Fibroblast of mammary gland (primary cell): Measurements from ENCODE around the gene OR7C1.

Experiments
- DNase-seq: peaks from one replicate; pipeline ENCODE4 v3.0.0-alpha.2; 2010; ENCODE audit warnings: low read depth
- H3K4me3 ChIP-seq: 2 replicates; pipeline ENCODE4 v1.5.1; 2011; ENCODE audit warnings: low read depth, mild to moderate bottlenecking, low read length, moderate library complexity; ENCODE audit not compliant: control insufficient read depth
- CTCF ChIP-seq: conservative IDR thresholded peaks from 2 replicates; pipeline ENCODE4 v1.5.1; 2011; ENCODE audit warnings: low read depth, low read length, inconsistent platforms; ENCODE audit not compliant: control insufficient read depth, insufficient read depth

OR7C1 gene

GRCh38 chr19:14835011-14835410, at the start of gene OR7C1, which contains the start of gene OR7A5:
Gene OR7C1 (minus strand): TSS chr19:14835185. CDS start chr19:14800136, 35,049 bp downstream.
Gene OR7A5 (minus strand): TSS chr19:14835185. CDS start chr19:14828241, 6,944 bp downstream.
- no peak within 1 kb of the TSS for H3K4me3 ChIP-seq
- no peak for TF ChIP-seq CTCF
- DNase-seq = peak; percentile 63

- peak; percentile 11 for DNase-seq
- TF ChIP-seq CTCF = peak; percentile 45
- H3K4me3 ChIP-seq = no peak overlapping the region
Observed at GRCh38 chr19:14871619-14872230, 36.7 kb upstream of the OR7C1 start.

GRCh38 chr19:14868497-14868896, 33.5 kb upstream of the OR7C1 start:
- TF ChIP-seq CTCF = no peak
- H3K4me3 ChIP-seq = no peak overlapping the region
- no peak for DNase-seq

- no peak for DNase-seq
- no peak within 1 kb of the TSS for H3K4me3 ChIP-seq
- TF ChIP-seq CTCF = no peak
Observed at GRCh38 chr19:14848822-14849221, 13.8 kb upstream of the OR7C1 start, which contains the start of gene OR7A10. Gene OR7A10 (minus strand): TSS chr19:14848922. CDS start chr19:14841877, 7,045 bp downstream.

- no peak overlapping the region for H3K4me3 ChIP-seq
- TF ChIP-seq CTCF = no peak
- peak; percentile 28 for DNase-seq
Observed at GRCh38 chr19:14843578-14843977, 8.6 kb upstream of the OR7C1 start.

GRCh38 chr19:14843169-14843568, 8.2 kb upstream of the OR7C1 start:
- no peak overlapping the region for H3K4me3 ChIP-seq
- no peak for DNase-seq
- no peak for TF ChIP-seq CTCF
